Vagina (tissue), 2 donors: ENCODE results near the gene DFFB. TPM values are rescaled to one million over a fixed set of nuclear protein-coding genes. Genes with fewer than 3 reads are reported as not detected.

Experiments used
- DNase-seq, 2 donors: peaks; one replicate each; pipeline ENCODE4 v3.0.0-alpha.2; 2017; ENCODE audit errors: extremely low spot score in 2 of 2
- H3K27ac ChIP-seq: fragments of 200-600 bp; sonication (generic); one replicate; pipeline ENCODE4 v1.5.1; 2019
- H3K27me3 ChIP-seq: fragments of 200-600 bp; sonication (generic); one replicate; pipeline ENCODE4 v1.5.1; 2019
- H3K36me3 ChIP-seq, 2 donors: fragments of 200-600 bp; sonication (generic); one replicate each; pipeline ENCODE4 v1.5.1; 2017 to 2019
- H3K4me1 ChIP-seq: fragments of 200-600 bp; sonication (generic); one replicate; pipeline ENCODE4 v1.5.1; 2019
- H3K4me3 ChIP-seq, 2 donors: fragments of 200-600 bp; sonication (generic); 1 replicate in 1 of 2; 2 replicates in 1 of 2; pipeline ENCODE4 v1.5.1; 2016 to 2019
- H3K9me3 ChIP-seq: fragments of 200-600 bp; sonication (generic); one replicate; pipeline ENCODE4 v1.5.1; 2019
- POLR2A ChIP-seq, 2 donors: fragments of 450-650 bp; IDR thresholded peaks; one replicate each; pipeline ENCODE4 v1.6.1; 2017; ENCODE audit warnings: antibody characterized with exemption in 2 of 2, mild to moderate bottlenecking in 2 of 2, moderate library complexity in 2 of 2
- POLR2AphosphoS5 ChIP-seq, 2 donors: sonication (generic); formaldehyde crosslinking; IDR thresholded peaks; one replicate each; pipeline ENCODE4 v1.9.0; 2017; ENCODE audit warnings: antibody characterized with exemption in 2 of 2, mild to moderate bottlenecking in 2 of 2, low read depth in 1 of 2; ENCODE audit not compliant: insufficient read depth in 1 of 2
- intact Hi-C: fragments of 100-400 bp; cut with DNase I; formaldehyde crosslinking; loops from one replicate; pipeline ENCODE4 v1.15.1; 2023
- total RNA-seq: library from RNA; depleted of rRNA; stranded (reverse); fragments of >200 nt; gene quantifications from one replicate; pipeline ENCODE4 v1.2.3, GENCODE V29; 2016
- TF ChIP-seq, protein P1 (sequence below), 3 experiments: fragments of 450-650 bp in 2 of 3; fragments of 200-600 bp in 1 of 3; sonication (generic) in 1 of 3; IDR thresholded peaks; one replicate each; pipeline ENCODE4 v1.5.1; 2017 to 2019; ENCODE audit warnings: antibody characterized with exemption in 3 of 3, mild to moderate bottlenecking in 2 of 3, moderate library complexity in 2 of 3

The DFFB gene
- total RNA-seq, 1 donor from 2014 or later, result 8.8 TPM

- H3K27me3 ChIP-seq, result no peaks in the 10 kb centered on the region
- H3K4me3 ChIP-seq, result no peak overlapping the region
- no peaks in the 10 kb centered on the region for H3K36me3 ChIP-seq
- no peak for DNase-seq
- no peak overlapping the region for H3K27ac ChIP-seq
- H3K9me3 ChIP-seq, result no peaks in the 10 kb centered on the region
- intact Hi-C loops, result no loop called here
- no peak for TF ChIP-seq POLR2AphosphoS5 (IDR thresholded peaks at IDR 0.05; ENCODE audit: insufficient read depth in 1 of 2, low read depth in 1 of 2)
- TF ChIP-seq, protein P1, sequence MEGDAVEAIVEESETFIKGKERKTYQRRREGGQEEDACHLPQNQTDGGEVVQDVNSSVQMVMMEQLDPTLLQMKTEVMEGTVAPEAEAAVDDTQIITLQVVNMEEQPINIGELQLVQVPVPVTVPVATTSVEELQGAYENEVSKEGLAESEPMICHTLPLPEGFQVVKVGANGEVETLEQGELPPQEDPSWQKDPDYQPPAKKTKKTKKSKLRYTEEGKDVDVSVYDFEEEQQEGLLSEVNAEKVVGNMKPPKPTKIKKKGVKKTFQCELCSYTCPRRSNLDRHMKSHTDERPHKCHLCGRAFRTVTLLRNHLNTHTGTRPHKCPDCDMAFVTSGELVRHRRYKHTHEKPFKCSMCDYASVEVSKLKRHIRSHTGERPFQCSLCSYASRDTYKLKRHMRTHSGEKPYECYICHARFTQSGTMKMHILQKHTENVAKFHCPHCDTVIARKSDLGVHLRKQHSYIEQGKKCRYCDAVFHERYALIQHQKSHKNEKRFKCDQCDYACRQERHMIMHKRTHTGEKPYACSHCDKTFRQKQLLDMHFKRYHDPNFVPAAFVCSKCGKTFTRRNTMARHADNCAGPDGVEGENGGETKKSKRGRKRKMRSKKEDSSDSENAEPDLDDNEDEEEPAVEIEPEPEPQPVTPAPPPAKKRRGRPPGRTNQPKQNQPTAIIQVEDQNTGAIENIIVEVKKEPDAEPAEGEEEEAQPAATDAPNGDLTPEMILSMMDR (IDR thresholded peaks at IDR 0.05), result no peak
- TF ChIP-seq POLR2A (IDR thresholded peaks at IDR 0.05), result no peak
- peaks cover 5% of the 10 kb centered on the region for H3K4me1 ChIP-seq
Measured at GRCh38 chr1:3907621-3908165, 50.4 kb downstream of the DFFB start.

DNA sequence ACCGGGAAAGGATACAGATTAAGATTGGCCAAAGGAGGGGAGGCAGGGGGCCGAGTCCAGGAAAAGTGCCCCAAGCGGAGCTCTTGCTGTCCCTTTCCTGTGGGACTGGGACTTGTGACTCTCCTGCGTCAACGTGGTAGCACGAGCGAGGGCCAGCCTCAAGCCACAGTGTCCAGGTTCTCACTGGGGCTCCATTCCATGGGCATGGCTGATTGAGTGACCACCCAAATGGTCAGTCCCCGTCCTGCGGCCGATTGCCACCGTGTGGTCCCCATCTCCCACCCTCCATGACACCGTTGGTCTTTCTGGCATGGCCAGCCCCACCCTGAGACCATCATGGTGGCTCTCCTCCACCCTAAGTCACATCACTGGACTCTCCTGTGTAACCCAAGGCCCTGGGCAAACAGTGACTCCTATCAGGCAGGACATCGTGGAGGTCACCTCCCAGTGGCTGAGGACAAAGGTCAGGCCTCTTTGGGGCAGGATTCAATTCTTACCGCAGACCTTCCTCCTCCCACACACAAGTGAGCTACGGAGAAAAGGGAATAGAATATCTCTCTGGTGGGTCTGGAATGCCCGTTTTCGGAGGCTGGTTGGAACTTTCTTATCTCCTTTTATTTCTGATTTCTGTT lies 51.7 kb downstream of the DFFB start:
- Histone ChIP-seq H3K9me3 (no peaks in the 10 kb centered on the region), H3K27me3 (no peaks in the 10 kb centered on the region), H3K4me1 (peaks cover 5% of the 10 kb centered on the region), H3K4me3 (no peak overlapping the region), H3K36me3 (no peaks in the 10 kb centered on the region), H3K27ac (no peak overlapping the region)
- no peak for DNase-seq
- intact Hi-C loops, result no loop called here
- TF ChIP-seq, protein P1 (IDR thresholded peaks at IDR 0.05), result no peak

DNA sequence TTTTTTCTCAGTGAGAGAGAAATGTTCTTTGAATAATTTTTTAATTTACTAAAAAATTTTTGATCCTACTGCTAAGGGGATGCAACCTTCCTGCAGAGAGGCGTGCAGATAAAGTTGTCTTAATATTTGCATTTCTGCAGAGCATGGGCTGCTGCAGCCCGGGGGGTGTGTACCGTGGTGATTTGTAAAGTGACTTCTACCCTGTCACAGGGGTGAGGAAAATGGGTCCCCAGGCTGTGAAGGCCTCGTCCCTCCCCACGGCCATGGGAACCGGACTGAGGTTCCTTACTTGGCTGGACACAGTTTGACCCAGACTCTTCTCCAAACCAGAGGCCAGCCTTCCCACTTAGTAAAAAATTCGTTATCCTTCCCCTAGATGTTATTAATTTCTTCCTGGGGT lies 52.3 kb downstream of the DFFB start:
- no peak for TF ChIP-seq POLR2AphosphoS5 (IDR thresholded peaks at IDR 0.05; ENCODE audit: insufficient read depth in 1 of 2, low read depth in 1 of 2)
- TF ChIP-seq POLR2A (IDR thresholded peaks at IDR 0.05), result no peak
- TF ChIP-seq, protein P1 (IDR thresholded peaks at IDR 0.05), result no peak
- Histone ChIP-seq H3K27ac (no peak overlapping the region), H3K36me3 (no peaks in the 10 kb centered on the region), H3K9me3 (no peaks in the 10 kb centered on the region), H3K4me1 (peaks cover 5% of the 10 kb centered on the region), H3K27me3 (no peaks in the 10 kb centered on the region), H3K4me3 (no peak overlapping the region)
- no peak for DNase-seq
- intact Hi-C loops, result no loop called here

DNA sequence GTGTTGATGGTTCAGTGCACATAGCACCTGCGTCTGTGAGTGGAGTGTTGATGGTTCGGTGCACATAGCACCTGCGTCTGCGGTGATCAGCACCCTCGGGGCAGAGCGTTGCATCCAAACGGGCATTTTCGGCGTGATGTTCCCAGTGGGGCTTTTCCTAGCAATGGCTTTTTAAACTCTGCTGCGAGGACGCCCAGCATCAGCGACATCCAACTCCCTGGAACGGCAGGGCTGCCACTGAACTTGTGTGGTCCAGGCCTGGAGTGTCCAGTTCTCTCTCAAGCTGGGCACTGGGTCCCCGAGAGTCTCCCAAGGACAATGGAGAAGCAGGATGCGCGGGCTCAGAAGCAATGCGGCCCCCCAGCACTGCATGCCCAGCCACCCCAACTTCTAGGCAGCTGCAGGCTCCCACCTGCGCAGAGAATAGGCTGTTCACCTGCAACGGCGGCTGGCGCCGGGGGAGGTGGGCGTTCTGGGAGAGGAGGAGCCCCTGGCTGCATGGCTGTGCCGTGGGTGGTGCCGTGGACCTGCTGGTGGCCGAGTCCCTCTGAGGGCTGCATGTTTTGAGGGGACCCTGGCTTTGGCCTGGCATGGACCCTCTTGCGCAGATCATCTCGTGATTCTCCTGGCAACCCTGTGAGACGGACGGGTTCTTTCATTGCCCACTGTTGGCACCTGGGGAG lies 52.9 kb downstream of the DFFB start:
- H3K36me3 ChIP-seq, result no peaks in the 10 kb centered on the region
- TF ChIP-seq POLR2AphosphoS5 (IDR thresholded peaks at IDR 0.05; ENCODE audit: insufficient read depth in 1 of 2, low read depth in 1 of 2) (no peak), POLR2A (IDR thresholded peaks at IDR 0.05) (no peak)
- TF ChIP-seq, protein P1 (IDR thresholded peaks at IDR 0.05), result no peak
- intact Hi-C loops, result no loop called here
- no peaks in the 10 kb centered on the region for H3K27me3 ChIP-seq
- DNase-seq, result no peak
- no peak overlapping the region for H3K27ac ChIP-seq
- no peak overlapping the region for H3K4me3 ChIP-seq
- H3K9me3 ChIP-seq, result no peaks in the 10 kb centered on the region
- H3K4me1 ChIP-seq, result peaks cover 5% of the 10 kb centered on the region
